ENCODE measurements around the gene TEKT3.

Gene TEKT3

DNA sequence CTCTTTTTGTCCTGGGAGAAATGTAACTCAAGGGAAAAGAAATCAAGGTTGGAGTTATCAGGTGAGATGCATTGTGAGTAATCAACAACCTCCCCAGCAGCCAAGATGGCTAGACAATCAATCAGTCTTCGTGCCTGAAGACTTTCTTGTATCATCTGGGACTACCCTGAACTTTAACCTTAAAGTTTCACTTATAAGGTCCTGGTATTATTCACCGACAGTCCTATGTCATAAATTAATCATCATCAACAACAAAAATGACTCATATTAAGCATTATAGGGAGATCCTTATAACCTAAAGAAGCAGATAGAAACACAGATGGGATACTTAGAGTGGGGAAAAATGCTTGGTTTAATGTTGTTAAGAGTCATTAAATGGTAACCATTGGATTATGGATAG, 7.7 kb upstream of the TEKT3 start:
- no peak for DNase-seq

DNA sequence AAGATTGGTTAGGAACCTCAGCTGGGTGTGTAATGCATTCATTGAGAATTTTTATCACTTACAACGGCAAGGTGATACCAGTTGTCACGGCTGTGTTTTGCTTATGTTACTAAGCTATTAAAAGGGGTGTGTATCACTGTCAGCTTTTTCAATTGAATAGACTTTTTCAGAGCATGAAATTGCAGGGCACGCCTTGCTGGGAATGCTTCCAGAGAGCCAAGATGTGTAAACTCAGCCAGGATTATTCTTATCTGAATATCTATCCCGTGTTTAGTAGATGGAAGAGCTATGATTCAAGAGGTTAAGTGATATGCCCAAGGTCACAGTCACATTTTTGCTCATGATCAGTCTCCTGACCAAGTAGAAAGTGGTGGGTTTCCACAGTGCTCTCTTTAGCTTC, 6.6 kb upstream of the TEKT3 start:
- no peak for DNase-seq

- DNase-seq, result no peak
Measured at GRCh38 chr17:15346066-15346595, 4.7 kb upstream of the TEKT3 start.

DNA sequence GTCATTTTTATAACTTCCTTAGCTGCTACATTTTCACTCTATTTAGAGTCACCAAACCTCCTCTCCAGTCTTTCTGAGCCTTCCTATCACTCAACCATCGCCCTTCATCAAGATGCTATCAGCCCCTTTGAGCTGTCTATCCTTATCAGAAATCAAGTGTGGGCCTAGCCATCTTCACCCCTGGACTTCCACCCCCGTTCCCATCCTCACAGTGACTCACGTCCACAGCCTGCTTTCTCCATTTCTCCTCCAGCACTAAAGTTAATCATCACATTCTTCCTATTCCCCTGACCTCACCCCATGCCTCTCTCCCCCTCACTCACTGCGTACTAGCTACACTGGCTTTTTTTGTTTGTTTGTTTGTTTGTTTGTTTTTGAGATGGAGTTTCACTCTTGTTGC, 2.4 kb upstream of the TEKT3 start:
- DNase-seq, result no peak

GRCh38 chr17:15342460-15342859, 1.1 kb upstream of the TEKT3 start:
- peak; percentile 34 for DNase-seq

DNA sequence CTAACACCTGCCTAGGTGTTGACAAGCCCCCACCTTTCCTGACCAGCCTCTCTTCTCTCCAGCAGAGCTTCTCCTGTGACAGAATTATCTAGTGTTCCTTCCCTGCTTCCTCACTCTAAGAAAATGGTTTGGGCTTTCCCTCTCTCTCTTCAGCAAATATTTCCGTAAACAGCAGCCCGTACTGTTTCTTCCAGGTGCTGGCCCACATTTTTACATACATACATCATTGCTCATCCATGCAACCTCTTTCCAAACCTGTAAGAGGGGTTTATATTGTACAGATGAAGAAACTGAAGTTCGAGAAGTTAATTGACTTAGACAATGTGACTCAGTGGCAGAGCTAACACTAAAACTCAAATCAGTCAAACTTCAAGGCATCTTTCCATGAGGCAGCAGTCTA, 569 bp upstream of the TEKT3 start:
- no peak for DNase-seq

DNA sequence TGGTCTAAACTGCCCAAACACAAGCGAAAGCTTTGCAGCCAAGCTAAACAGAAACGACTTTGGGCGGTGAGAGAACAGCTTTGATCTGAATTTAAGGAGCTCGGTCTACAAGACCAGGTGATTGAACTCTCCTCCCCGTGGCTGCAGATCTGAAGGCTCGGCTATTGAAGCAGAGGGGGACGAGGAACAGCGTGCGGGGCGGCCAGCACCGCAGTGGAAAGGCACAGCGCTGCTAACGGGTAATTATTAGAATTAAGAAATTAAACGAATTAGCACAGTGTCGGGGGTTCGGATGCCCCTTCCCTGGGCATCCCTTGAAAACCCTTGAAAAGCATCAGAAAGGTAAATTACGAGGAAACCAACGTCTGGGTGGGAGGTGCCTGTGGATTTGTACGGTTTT, 431 bp downstream of the TEKT3 start:
- no peak for DNase-seq

DNA sequence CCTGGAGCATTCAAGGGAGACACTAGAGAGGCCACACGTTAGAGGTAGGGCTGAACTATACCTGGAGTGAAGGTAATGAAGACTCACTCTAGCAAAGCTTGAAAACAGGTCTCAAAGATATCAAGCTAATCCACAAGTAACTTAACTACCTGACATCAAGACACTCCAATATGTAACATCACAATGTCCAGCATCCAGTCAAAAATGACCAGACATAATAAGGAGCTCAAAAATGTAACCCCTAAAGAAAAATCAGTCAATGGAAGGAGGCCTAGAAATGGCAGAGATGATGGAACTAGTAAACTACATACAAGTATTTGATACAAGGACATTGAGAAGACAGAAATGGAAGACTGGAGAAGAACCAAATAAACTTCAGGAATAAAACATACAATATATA, 6.0 kb downstream of the TEKT3 start:
- no peak for DNase-seq

- no peak for DNase-seq
Measured at GRCh38 chr17:15334266-15334665, 7.1 kb downstream of the TEKT3 start.

- DNase-seq, result no peak
Measured at GRCh38 chr17:15332338-15332737, 9.1 kb downstream of the TEKT3 start.

GRCh38 chr17:15323131-15323530, 18.3 kb downstream of the TEKT3 start:
- DNase-seq, result peak; percentile 47

DNA sequence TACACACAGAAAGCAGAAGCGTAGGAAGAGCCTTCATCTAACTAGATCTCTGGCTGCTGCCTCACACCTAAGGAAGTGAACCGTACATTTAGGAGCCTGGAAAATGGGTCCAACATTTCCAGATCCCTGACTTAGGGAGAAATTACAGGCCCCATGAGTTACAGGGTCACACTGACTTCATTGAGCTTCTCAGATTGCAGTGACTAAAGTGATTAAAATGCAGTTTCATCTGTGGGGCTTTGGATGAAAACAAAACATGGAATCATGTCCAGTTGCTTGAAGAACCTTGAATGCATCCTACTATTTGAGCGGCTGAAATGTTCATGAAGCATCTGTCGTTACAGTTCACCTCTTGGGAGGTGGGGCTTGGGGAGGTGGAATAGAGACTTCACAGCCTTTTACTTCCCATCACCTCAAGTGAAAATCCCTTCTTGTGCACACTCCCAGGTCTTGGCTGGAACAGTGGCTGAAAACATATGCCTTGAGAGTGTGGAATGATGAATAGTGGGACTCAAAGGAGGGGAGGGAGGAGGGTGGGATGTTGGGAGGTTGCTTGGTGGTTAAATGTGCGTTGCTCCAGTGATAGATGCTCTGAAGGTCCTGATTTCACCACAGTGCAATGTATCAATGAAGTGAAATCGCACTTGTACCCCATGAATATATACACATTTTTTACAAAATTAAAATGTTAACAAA, 19.7 kb downstream of the TEKT3 start:
- DNase-seq, result no peak

- DNase-seq, result no peak
Measured at GRCh38 chr17:15319452-15320010, 21.9 kb downstream of the TEKT3 start.

- no peak for DNase-seq
Measured at GRCh38 chr17:15311996-15312395, 29.4 kb downstream of the TEKT3 start.

- DNase-seq, result no peak
Measured at GRCh38 chr17:15309793-15310192, 31.6 kb downstream of the TEKT3 start.

DNA sequence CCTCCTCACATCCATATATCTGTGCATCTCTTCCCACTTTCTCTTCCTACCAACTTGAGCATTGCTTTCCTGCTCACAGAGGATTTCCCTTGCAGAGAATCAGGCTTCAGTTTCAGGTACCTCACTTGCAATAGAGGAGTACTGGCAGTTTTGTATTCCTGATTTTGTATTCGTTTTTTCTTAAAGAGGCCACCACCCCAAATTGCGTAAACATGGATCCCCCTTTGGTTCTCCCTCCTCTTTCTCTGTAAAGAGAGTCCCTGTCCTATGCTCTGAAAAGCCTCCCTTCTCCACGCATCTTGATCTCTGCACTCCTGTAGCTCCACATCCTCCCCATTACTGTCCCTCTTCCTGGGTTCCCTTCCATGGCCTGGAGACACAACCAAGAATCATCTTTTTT, 32.2 kb downstream of the TEKT3 start:
- no peak for DNase-seq

GRCh38 chr17:15308758-15309157, 32.6 kb downstream of the TEKT3 start:
- DNase-seq, result no peak

GRCh38 chr17:15307710-15308111, 33.7 kb downstream of the TEKT3 start:
- DNase-seq, result no peak

- DNase-seq, result no peak
Measured at GRCh38 chr17:15303851-15304250, 37.5 kb downstream of the TEKT3 start.

- no peak for DNase-seq
Measured at GRCh38 chr17:15303268-15303667, 38.1 kb downstream of the TEKT3 start.

DNA sequence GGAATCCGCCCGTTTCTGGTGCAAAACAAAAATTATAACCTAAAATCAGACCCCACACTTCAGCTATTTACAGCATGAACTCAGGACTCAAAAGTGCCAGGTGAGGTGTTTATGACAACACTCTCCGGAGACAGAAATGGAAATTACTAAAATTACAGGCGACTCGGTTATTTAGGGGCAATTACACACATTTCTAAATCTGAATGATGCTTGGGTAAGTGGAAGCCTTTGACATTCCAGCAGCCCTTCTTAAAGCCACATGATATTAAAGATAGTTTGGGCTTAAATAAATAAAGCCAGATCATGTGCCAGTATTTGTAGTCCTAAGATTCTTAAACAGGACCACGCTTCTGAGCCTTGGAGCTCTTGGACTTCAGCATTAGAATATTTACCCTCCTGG, 39.6 kb downstream of the TEKT3 start:
- no peak for DNase-seq

GRCh38 chr17:15298176-15298575, 43.2 kb downstream of the TEKT3 start:
- no peak for DNase-seq

GRCh38 chr17:15293558-15293957, 47.8 kb downstream of the TEKT3 start:
- DNase-seq, result no peak

DNA sequence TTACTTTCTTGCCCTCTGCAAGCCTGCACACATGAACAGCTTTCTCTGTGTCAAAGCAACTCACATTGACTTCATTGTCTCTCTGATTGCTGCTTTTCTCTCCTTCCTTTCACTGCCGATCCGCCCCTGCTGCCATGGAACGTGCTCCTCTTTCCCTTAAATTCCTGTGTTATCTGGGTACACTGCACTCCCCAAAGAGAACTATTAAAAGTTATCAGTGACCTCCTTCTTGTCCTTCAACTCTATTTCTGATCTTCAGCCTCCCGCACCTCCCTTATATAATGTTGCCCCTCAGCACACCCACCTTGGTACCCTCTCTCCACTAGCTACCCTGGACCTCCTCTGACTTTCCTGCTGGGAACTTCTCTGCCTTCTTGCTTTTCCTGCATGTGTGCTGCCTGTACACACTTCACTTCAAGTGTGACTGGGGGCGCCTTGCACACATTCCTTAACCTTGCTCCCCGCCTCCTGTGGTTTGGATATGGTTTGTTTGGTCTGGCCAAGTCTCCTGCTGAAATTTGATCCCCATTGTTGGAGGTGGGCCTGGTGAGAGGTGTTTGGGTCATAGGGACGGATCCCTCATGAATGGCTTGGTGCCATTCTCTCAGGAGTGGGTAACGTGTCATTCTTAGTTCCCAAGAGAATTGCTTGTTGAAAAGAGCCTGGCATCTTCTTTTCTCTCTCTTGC, 49.6 kb downstream of the TEKT3 start:
- no peak for DNase-seq
